GM21367 (cell line): ENCODE measurements around the gene CTNNA1.

Experiments used
- ATAC-seq: cut with Tn5 transposase; IDR thresholded peaks from one replicate; pipeline ENCODE4 v1.9.1; 2021; ENCODE audit not compliant: unreplicated experiment

CTNNA1 gene

DNA sequence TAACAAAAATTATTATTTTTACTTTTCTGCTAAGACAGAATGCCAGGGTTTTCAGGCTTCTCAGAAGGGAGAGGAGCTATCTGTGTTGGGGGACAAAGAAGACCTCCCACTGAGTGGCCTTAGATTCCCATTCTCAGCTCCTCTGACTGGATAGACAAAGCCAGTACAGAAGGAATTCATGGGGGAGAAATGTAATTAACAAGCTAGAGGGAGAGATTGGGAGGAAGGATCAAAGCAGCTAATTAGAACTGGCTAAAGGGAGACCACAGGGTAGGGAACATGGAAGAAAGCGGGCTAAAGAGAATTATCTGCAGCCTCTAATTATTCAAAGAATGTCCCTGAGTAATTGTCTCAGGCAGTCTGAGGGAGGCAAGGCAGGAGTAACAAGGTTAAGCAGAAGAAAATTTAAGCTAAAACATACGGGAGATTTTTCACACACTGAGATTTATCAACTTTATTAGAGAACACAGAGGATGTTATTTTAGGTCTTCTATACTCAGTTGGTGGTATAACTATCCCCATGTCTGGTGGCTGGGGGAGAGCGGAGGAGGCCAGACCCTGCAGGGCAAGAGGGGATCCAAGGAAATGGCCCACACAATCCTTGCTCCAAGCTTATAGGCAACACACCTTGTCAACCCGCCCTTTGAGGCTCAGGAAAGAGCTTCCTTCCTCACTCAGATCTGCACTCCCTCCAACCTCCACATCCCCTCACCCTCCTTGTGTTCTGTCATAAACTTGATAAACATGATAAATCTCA is 209.6 kb downstream of the CTNNA1 start:
- no peak for ATAC-seq

DNA sequence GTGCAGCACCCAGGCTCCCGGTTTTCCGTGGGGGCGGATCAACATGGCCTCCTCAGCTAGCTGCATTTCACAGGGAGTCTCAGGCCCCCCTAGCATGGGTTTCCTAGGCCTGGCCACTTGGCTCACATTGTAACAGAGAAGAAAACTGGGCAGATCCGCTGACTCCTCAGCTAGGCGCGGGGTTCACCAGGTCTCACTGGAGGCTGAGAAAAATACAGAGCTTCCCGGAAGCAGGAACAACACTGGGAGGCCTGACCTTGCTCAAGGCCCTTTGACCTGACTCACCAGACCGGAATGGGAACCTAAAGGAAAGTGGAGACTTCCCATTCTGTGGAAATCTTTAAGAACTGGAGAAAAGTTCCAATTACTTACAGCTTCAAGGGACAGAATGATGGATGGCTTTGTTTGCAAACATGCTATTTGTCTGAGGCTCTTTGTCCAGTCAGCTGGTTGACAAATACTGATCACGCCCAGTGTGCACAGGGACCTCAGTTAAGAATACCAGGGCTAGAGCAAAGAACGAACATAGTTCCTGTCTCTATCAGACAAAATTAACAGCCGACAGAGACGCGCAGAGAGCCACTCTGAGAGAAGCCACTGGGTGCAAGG is 210.6 kb downstream of the CTNNA1 start:
- ATAC-seq = no peak

DNA sequence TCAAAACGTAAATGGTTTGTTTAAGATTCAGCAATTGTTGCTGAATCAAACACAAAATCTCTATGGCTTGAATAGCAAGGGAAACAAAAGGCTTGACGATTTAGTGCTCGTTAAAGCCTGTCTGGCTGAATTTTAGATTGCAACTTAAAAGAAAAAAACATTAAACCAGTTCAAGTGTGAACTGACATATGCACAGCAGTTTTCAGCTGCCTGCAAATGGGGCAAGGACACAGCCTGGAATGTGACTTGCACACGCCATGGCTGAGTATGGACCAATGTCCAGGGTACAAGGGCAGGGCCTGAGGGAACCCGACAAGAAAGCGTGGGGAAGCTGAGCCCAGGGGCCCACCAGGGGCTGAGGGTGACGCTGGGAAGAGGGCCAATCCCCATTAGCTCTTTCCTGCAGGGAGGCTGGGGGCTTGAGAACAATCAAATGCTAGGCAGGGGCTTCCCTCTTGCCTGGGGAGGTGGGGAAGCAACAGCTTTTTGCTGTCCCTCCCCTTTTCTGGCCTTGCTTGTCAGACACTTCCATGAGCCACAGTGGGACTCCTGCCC is 211.5 kb downstream of the CTNNA1 start:
- ATAC-seq = no peak

DNA sequence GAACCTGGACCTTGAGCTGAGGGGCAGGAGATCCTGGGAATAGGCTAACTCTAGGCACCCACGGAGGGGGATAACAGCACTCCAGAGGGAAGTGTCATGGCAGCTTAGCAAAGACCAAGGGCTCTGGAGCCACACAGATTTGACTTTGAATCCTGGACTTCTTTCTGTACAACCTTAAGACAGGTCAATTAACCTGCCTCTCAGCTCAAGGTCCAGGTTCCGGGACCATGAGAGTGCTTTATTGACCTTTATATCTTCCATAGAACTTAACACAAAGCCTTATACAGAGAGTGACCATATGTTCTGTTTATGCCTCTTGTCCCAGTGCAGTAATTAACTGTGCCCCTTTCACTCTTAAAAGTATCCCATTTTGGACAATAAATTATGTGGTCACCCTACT is 212.4 kb downstream of the CTNNA1 start:
- no peak for ATAC-seq

DNA sequence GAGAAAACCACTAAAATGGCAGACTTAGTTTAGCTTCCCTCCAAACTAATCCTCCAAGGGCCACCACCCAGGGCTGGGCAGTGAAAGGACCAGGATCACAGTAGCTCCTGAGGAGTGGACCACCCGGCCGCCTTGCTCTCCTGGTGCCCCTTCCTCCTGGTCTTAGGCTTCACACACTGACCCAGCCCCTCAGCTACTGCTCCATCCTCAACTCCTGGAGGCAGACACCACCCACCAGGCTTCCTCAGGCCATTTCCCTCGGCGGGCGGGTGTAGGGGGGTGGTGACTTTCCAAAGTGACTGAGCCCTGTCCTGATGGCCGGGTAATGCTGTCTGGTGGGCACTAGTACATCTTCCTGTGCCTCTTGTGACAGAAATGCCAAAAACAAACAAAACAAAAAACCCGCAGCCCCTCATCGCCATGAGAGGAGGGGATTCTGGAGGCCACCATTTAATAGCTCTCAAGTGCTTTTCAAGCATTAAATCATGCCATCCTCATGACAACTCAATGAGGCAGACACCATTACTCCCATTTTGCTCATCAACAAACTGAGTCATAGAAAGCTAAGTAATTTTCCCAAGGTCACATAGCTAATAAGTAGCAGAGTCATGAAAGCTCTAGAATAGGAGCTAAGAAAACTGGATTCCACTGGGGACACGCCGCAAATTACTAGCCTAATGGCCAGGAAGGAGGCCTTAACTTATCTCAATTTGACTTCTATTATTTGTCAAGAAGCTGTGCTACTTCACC is 213.2 kb downstream of the CTNNA1 start:
- ATAC-seq = no peak

DNA sequence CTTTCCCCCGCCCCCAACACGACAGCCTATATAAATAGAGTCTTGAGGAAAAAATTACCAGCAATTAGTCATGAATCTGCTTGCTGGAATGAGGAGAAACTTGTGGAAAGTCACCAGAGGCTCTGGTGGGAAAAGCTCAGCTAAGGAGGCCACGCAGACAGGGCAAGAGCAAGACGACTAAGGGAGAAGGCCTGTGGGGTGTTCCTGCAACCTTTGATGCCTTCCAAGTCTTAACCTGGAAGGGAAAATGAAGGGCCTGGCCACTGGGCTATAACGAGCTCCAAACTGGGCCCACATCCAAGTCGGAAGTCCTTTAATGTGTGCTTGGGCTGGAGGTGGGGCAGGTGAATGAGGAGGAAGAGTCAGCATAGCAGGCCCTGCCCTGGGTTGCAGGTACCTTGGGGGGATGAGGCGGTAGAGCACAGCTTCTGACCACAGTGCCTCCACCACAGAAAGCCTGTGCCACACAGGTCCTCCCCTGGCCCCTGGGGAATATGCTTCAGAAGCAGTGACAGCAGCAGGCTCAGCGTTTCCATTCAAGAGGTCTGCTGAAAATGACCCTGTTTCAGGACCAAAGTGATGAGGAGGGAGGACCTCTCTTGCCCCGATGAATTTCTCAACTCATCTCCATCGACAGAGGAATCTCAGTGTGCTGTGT is 214.7 kb downstream of the CTNNA1 start:
- no peak for ATAC-seq

DNA sequence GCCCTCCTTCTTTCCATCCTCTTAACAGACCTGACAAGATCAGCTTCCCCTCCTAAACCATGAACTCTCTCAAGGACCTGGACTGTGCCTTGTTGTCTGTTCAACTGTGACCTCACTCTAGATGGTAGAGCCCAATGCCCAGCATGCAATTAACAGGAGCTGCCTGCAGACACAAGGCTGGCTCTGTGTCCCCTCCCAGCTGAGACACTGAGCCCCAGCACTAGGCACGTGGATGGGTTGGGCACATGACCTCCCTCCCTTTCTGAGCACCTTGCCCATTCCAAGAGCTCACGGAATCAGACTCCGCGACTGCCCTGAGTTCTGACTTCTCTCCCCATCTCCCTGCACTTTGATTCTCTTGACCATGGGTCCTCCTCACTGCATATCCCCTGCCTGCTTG is 215.4 kb downstream of the CTNNA1 start:
- no peak for ATAC-seq

DNA sequence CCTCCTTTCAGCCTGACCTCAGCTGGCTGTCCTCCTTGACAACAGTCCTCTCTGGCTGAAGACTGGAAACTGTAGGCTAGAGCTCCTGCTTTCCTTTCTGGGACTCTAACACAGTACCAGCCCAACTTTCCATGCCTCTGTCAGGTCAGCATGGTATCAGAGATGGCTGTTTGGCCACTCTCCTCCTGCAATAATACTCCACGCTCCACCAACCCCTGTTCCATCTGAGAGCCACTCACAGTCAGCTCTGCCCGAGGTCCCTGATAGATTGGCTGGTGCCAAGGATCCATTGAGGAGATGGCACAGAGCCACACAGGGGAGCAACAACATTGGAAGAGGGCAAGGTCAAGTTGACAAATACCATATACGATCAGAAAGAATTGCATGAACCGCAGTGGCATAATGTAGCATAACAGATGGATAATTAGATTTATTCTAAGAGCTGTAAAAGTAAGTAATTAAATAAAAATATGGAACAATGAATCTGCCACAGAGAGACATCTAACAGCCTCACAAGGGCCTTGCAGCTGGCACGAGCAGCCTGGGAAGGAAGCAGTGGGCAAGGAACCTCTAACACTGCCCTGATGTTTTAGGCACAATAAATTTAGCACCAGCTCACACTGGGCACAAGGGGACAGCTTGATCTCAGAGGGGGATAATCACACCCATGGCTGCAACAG is 216.2 kb downstream of the CTNNA1 start:
- no peak for ATAC-seq

DNA sequence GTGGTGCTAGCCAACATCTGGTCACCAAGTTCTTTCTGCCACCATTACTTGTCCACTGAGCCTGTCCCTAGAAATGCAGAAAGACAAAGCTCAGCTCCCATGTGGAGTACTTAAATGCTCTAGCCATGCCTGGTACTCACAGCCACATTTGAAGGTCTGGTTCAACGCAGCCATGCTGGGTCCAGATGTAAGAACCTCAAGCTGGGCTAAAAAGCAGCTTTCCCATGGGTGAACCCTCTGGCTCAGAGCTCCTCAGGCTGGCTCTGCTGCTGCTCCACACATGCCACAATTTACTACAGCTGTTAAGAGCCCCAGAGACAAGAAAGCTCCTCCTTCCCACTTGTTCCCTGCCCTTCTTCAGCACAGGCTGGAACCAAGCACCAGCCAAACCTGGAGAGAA is 219.0 kb downstream of the CTNNA1 start:
- no peak for ATAC-seq

DNA sequence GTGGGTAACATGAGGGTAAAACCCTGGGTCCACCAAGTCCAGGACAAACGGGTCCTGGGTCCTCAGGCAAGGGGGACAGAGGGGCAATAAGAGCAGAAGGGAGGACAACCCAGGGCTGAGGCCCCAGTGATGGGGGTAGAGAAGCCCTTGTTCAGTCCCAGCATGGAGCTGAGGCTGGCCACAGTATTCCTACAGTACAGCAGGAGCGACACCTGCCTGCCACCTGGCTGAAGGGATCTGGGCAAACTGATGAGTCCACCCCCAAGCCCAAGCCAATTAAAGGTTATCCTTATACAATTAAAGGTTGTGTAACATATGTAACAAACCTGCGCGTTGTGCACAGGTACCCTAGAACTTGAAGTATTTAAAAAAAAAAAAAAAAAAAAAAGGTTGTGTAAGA is 219.6 kb downstream of the CTNNA1 start:
- no peak for ATAC-seq

DNA sequence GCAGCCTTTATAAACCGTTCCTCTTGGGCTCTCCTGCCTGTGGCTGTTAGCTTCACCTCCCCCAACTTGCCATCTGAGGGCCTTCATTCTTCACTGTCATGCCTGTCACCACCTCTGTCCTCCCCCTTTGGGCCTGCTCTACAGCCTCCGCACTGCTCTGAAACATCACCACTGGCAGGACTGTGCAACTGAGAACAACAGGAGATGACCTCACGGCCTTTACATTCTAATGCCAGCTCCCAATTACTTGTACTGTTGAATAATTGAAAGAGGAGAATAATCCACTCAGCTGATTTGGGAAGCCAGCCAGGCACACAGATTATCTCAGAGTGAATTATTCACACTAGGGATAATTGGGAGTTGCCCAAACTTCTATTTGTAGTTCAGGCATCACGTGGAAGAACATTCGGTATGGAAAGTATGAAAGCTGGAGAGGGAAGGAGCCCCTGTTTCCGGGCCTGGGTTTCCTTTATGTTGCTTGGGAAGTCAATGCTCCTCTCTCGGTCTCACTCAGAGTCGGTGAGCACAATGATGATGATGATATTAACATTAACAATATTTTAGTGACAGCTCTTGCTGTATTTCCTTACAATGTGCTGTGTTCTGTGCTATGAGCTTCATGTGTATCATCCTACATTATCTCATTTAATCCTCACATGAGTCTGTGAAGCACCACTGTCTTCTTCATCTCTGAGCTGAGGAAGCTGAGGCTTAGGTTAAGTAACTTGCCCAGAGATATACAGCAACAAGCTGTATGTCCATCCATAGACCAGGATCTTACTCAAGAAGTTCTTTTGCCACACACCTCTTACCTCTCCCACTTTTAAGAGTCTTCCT is 221.2 kb downstream of the CTNNA1 start:
- no peak for ATAC-seq

DNA sequence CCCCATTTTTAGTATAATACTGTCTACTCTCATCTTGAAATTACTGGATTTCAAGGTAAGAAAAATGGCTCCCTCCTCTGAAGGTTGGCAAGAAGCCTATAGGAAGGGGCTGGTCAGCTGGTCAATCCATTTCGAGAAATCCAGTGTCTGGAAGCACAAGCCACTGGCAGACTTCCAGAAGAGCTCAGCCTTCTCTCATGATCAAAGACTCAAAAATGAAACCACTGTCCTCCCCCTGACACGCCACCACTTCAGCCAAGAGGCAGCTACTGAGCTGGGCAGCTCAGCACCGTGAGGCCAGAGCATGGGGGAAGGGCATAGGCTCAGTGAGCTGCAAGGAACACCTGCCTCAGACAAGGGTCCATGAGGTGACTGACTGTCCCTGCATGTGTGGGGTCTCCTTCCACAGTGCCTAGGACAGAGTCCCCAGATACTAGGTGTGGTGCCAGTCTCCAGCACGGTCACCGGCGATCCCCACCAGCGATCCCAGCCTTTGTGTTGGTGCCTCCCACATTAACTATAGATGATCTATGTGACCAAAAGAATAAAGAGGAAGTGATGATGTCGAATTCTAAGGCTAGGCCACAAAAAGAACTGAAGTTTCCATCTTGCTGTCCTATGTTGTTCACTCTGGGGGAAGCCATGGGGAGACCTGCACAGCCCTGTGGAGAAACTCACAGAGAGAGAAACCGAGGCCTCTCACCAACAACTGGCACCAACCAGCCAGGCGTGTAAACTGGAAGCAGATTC is 222.0 kb downstream of the CTNNA1 start:
- ATAC-seq = no peak

DNA sequence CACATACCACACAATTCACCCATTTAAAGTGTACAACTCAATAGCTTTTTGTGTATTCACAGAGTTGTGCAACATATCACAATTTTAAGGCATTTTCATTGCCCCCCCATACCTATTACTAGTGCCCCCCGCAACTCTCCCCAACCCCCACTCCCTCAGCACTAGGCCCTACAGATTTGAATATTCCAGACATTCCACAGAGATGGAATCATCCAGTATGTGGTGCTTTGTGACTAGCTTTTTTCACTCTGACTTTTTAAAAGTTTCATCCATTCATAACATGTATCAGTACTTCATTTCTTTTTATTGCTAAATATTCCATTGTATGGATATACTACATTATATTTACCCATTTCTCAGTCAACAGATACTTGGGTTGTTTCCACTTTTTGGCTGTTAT is 224.9 kb downstream of the CTNNA1 start:
- ATAC-seq = no peak

DNA sequence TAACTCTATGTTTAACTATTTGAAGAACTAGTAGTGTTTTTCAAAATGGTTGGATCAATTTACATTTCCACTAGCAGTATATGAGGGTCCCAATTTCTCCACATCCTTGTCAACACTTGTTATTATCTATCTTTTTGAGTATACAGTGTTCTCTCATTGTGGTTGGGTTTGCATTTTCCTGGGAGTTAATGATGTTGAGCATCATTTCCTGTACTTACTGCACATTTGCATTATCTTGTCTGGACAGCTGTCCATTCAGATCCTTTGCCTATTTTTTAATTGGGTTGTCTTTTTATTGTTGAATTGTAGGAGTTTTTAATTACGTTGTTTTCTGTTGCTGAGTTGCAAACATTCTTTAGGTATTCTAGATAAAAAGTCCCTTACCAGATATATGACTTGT is 225.4 kb downstream of the CTNNA1 start:
- no peak for ATAC-seq

DNA sequence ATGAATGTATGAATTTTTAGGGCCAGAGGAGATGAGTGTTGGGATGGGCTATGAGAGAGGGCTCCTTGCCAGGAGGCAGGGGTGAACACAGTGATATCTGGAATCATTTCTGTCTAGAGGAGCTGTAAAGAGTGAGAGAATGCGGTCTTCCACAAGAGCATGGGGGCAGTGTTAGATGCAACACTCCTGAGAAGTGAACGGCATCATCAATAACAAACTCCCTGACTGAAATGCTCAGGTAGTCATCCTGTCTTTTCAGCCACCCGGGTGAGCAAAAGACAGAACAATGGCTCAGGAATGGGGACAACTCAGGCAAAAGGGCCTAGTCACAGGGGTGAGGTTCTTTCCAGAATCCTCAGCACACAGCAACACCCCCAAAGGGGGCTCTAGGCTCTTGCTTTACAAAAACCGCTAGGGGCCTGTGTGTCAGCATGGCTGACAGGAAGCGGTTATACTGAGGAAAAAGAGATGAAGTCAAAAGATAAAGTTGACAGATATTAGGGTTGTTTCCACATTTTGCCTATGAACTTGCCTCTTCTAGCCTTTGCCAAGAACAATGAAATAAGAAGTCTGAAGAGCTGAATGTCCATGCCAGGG is 226.6 kb downstream of the CTNNA1 start:
- no peak for ATAC-seq

DNA sequence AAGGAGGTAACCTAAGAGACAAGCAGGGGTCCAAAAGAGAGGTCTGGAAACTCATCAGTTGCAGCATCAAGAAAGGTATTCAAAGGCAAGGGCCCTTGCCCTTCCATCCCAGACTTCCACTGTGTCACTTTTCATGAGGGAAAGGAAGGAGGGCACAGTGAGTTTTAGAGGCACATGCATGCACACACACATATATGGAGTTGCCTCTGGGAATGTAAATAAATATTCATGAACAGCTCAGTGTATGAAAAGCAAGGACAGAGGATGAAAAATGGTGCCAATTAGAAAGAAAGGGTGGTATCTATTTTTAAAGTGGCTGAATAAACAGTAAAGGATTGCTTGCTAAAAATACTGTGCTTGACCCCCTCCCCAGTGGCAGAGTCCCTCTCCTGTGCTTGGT is 227.2 kb downstream of the CTNNA1 start:
- ATAC-seq = no peak

DNA sequence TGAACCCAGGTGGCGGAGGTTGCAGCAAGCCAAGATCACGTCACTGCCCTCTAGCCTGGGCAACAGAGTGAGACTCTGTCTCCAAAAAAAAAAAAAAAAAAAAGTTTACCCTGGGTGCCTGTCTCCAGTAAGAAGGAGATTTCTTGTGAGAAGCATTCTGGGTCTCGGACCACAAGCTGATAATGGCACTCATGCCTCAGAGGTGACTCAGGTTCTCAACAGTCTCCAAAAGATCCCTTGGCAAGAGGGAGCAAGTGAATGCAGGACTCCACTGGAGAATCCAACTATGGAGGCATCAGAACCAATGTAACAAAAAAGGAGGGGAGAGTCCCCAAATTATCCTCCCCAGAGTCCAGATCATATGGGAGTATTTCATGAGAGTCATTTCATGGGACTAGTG is 227.9 kb downstream of the CTNNA1 start:
- no peak for ATAC-seq

DNA sequence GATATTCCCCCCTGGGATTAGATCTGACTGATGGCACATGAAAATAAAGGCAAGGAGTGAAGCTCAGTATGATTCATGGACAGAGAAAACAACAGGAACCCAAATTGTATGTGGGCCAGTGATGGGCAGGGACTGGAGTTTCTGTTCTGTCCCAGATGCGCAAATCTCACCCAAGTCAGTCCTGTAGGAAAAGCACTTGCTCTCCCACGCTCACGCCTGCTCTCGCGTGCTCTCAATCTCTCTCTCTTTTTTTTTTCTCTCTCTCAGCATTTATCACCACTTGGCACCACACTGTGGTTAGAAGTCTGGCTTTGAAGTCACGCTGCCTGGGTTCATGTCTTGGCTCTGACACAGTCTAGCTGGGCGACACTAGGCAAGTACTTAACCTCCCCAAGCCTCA is 228.4 kb downstream of the CTNNA1 start:
- no peak for ATAC-seq

DNA sequence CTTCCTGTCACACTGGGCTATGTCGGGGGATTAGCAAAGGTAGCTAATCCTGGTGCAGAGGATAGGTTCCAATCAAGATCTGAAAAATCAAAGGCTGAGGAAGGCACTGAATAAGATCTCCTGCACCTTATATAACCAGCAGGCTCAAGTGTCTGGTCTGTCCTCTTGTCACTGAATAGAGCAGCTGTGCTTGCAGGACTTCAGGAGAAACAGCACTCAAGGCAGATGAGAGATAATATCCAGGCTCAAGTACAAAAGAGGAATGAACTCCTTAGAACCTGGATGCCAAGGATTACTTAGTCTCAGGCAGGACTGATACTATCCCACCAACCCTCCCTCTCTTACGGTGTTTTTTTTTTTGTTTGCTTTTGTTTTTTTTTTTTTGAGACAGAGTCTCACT is 230.8 kb downstream of the CTNNA1 start:
- ATAC-seq = no peak
